Osteocyte (in vitro differentiated cells): Measurements from ENCODE around the gene SLC25A14. TPM values are rescaled to one million over a fixed set of nuclear protein-coding genes. Genes with fewer than 3 reads are reported as not detected.
A peak's percentile ranks its signal among the peaks of the same experiment; 100 is the strongest.
"Not testable (repeated sequence)": the region's sequence is repeated elsewhere in the genome, so short reads cannot be mapped to it uniquely, and the experiment has no call there.

Source experiments
- DNase-seq: peaks from one replicate; pipeline ENCODE4 v3.0.0; 2021; ENCODE audit warnings: mixed read lengths; ENCODE audit not compliant: unreplicated experiment; ENCODE audit errors: extremely low spot score
- H3K27ac Mint-ChIP-seq: one replicate; pipeline ENCODE4 v1.8.0; 2021; ENCODE audit warnings: mild to moderate bottlenecking, mixed read lengths; ENCODE audit not compliant: unreplicated experiment
- H3K27me3 Mint-ChIP-seq: one replicate; pipeline ENCODE4 v1.8.0; 2021; ENCODE audit warnings: mixed read lengths; ENCODE audit not compliant: unreplicated experiment
- H3K36me3 Mint-ChIP-seq: one replicate; pipeline ENCODE4 v1.8.0; 2021; ENCODE audit warnings: mixed read lengths; ENCODE audit not compliant: unreplicated experiment
- H3K4me1 Mint-ChIP-seq: one replicate; pipeline ENCODE4 v1.8.0; 2021; ENCODE audit warnings: mixed read lengths; ENCODE audit not compliant: unreplicated experiment
- H3K4me3 Mint-ChIP-seq: one replicate; pipeline ENCODE4 v1.8.0; 2021; ENCODE audit warnings: mild to moderate bottlenecking, moderate library complexity, mixed read lengths; ENCODE audit not compliant: unreplicated experiment
- H3K9me3 Mint-ChIP-seq: one replicate; pipeline ENCODE4 v1.8.0; 2021; ENCODE audit warnings: mixed read lengths; ENCODE audit not compliant: unreplicated experiment
- CTCF ChIP-seq: fragments of 200-600 bp; sonication (generic); IDR thresholded peaks from 2 replicates; pipeline ENCODE4 v1.5.0; 2021; ENCODE audit warnings: antibody characterized with exemption, mild to moderate bottlenecking, moderate library complexity
- total RNA-seq: library from RNA; stranded (reverse); gene quantifications from 2 replicates; pipeline ENCODE4 v1.2.1, GENCODE V29; 2021

Gene SLC25A14
- total RNA-seq, 1 donor from 2014 or later, result 12.8 TPM

GRCh38 chrX:130321550-130321949 lies 18.2 kb upstream of the SLC25A14 start:
- DNase-seq, result no peak
- Mint-ChIP-seq H3K27me3 (peaks cover 32% of the 10 kb centered on the region), H3K4me1 (no peaks in the 10 kb centered on the region), H3K4me3 (no peak overlapping the region), H3K27ac (no peak overlapping the region), H3K36me3 (no peaks in the 10 kb centered on the region), H3K9me3 (peaks cover 12% of the 10 kb centered on the region)
- TF ChIP-seq CTCF, result no peak

GRCh38 chrX:130330146-130330545 lies 9.6 kb upstream of the SLC25A14 start:
- DNase-seq, result no peak
- no peak for TF ChIP-seq CTCF
- H3K9me3 Mint-ChIP-seq, result no peaks in the 10 kb centered on the region
- no peak overlapping the region for H3K4me3 Mint-ChIP-seq
- no peak overlapping the region for H3K27ac Mint-ChIP-seq
- no peaks in the 10 kb centered on the region for H3K36me3 Mint-ChIP-seq
- no peaks in the 10 kb centered on the region for H3K4me1 Mint-ChIP-seq
- H3K27me3 Mint-ChIP-seq, result peaks cover 28% of the 10 kb centered on the region

GRCh38 chrX:130330706-130331105 lies 9.0 kb upstream of the SLC25A14 start:
- Mint-ChIP-seq H3K4me1 (no peaks in the 10 kb centered on the region), H3K4me3 (peak overlapping the region; percentile 14), H3K27ac (no peak overlapping the region), H3K36me3 (no peaks in the 10 kb centered on the region), H3K27me3 (peaks cover 25% of the 10 kb centered on the region), H3K9me3 (no peaks in the 10 kb centered on the region)
- peak; percentile 55 for TF ChIP-seq CTCF
- DNase-seq, result no peak

GRCh38 chrX:130336531-130336930 lies 3.2 kb upstream of the SLC25A14 start:
- H3K9me3 Mint-ChIP-seq, result no peaks in the 10 kb centered on the region
- DNase-seq, result no peak
- no peak overlapping the region for H3K4me3 Mint-ChIP-seq
- peaks cover 11% of the 10 kb centered on the region for H3K4me1 Mint-ChIP-seq
- no peak for TF ChIP-seq CTCF
- H3K27me3 Mint-ChIP-seq, result peaks cover 2% of the 10 kb centered on the region
- no peaks in the 10 kb centered on the region for H3K36me3 Mint-ChIP-seq
- no peak overlapping the region for H3K27ac Mint-ChIP-seq

GRCh38 chrX:130338869-130339268 lies 850 bp upstream of the SLC25A14 start:
- H3K9me3 Mint-ChIP-seq, H3K36me3 Mint-ChIP-seq: not testable (repeated sequence)
- peak overlapping the region; percentile 92 for H3K4me3 Mint-ChIP-seq

GRCh38 chrX:130340271-130340670 lies 552 bp downstream of the SLC25A14 start:
- H3K27me3 Mint-ChIP-seq, result no peaks in the 10 kb centered on the region
- peaks cover 11% of the 10 kb centered on the region for H3K4me1 Mint-ChIP-seq
- TF ChIP-seq CTCF, result no peak
- H3K27ac Mint-ChIP-seq, result peak overlapping the region; percentile 71
- no peak for DNase-seq
- no peaks in the 10 kb centered on the region for H3K36me3 Mint-ChIP-seq
- peak overlapping the region; percentile 92 for H3K4me3 Mint-ChIP-seq
- no peaks in the 10 kb centered on the region for H3K9me3 Mint-ChIP-seq

More at GRCh38 chrX:130338869-130339268, 850 bp upstream of the SLC25A14 start:
- not testable (repeated sequence) for DNase-seq, H3K27me3 Mint-ChIP-seq, H3K27ac Mint-ChIP-seq
- peaks cover 11% of the 10 kb centered on the region for H3K4me1 Mint-ChIP-seq
